Spleen (tissue), 7 donors: ENCODE data around the gene CEP131.

Experiments used
- POLR2A ChIP-seq, 3 donors: fragments of 450-650 bp; IDR thresholded peaks; one replicate each; pipeline ENCODE4 v1.5.1; 2017; ENCODE audit warnings: antibody characterized with exemption in 3 of 3, mild to moderate bottlenecking in 1 of 3
- TF ChIP-seq, protein P1 (sequence below), 11 experiments: fragments of 200-600 bp in 7 of 11; fragments of 450-650 bp in 4 of 11; sonication (generic) in 4 of 11; IDR thresholded peaks in 8 of 11; conservative IDR thresholded peaks in 3 of 11; 1 replicate in 7 of 11; 2 replicates in 4 of 11; pipeline versions ENCODE4 v1.4.0 to v1.8.0; 2016 to 2021; ENCODE audit warnings: antibody characterized with exemption in 11 of 11, inconsistent platforms in 4 of 11, mild to moderate bottlenecking in 1 of 11
- donor health status: DM: no; HTN: no; CAD: no; lungs with moderate emphysema.
- donor health status: DM: no; HTN: no; CAD: no.
- donor health status: DM: no; HTN: no; CAD: no.

DNA sequence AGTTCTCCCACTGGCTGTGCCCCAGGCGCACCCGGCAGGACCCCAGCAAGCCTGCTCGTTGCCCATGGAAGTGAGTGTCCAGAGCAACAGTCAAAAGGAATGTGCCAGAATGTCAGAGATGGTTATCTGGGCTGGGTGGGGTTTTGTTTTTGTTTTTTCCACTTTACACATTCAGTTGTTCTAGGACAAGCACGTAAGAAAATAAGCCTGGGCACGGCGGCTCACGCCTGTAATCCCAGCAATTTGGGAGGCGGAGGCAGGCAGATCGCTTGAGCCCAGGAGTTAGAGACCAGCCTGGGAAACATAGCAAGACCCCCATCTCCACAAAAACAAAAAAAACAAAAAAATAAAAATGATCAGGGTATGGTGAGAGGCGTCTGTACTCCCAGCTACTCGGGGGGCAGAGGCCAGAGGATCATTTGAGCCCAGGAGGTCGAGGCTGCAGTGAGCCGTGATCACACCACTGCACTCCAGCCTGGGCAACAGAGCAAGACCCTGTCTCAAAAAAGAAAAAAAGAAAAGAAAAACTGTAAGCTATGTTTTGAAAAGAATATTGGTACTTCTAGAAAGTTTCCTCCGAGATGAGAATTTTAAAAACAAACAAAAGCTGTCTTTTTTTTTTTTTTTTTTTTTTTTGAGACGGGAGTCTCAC, 24.7 kb upstream of the CEP131 start:
- TF ChIP-seq, protein P1, sequence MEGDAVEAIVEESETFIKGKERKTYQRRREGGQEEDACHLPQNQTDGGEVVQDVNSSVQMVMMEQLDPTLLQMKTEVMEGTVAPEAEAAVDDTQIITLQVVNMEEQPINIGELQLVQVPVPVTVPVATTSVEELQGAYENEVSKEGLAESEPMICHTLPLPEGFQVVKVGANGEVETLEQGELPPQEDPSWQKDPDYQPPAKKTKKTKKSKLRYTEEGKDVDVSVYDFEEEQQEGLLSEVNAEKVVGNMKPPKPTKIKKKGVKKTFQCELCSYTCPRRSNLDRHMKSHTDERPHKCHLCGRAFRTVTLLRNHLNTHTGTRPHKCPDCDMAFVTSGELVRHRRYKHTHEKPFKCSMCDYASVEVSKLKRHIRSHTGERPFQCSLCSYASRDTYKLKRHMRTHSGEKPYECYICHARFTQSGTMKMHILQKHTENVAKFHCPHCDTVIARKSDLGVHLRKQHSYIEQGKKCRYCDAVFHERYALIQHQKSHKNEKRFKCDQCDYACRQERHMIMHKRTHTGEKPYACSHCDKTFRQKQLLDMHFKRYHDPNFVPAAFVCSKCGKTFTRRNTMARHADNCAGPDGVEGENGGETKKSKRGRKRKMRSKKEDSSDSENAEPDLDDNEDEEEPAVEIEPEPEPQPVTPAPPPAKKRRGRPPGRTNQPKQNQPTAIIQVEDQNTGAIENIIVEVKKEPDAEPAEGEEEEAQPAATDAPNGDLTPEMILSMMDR (IDR thresholded peaks at IDR 0.05 in 8 of 11, conservative IDR thresholded peaks at IDR 0.05 in 3 of 11): no peak
- TF ChIP-seq POLR2A (IDR thresholded peaks at IDR 0.05): no peak
